ENCODE results near the gene ALDOB. TPM values are rescaled to one million over a fixed set of nuclear protein-coding genes. Genes with fewer than 3 reads are reported as not detected.
A peak's percentile ranks its signal among the peaks of the same experiment; 100 is the strongest.

The ALDOB gene
- total and polyA plus RNA-seq, 2 of the 13 experiments (the other 11 are each of a cell fraction or from before 2014, with no cell fraction given): 0.29 to 0.97 TPM

GRCh38 chr9:101433229-101433628, 2.3 kb downstream of the ALDOB start (continued):
- TF ChIP-seq, protein P1, sequence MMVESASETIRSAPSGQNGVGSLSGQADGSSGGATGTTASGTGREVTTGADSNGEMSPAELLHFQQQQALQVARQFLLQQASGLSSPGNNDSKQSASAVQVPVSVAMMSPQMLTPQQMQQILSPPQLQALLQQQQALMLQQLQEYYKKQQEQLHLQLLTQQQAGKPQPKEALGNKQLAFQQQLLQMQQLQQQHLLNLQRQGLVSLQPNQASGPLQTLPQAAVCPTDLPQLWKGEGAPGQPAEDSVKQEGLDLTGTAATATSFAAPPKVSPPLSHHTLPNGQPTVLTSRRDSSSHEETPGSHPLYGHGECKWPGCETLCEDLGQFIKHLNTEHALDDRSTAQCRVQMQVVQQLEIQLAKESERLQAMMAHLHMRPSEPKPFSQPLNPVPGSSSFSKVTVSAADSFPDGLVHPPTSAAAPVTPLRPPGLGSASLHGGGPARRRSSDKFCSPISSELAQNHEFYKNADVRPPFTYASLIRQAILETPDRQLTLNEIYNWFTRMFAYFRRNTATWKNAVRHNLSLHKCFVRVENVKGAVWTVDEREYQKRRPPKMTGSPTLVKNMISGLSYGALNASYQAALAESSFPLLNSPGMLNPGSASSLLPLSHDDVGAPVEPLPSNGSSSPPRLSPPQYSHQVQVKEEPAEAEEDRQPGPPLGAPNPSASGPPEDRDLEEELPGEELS (CRISPR knock-in tag; IDR thresholded peaks at IDR 0.05): peak; percentile 94
- TF ChIP-seq SIN3A (IDR thresholded peaks at IDR 0.05; ENCODE audit: borderline replicate concordance, low read depth, low read length) (no peak), ZNF839 (CRISPR knock-in tag; IDR thresholded peaks at IDR 0.05; ENCODE audit: borderline replicate concordance) (no peak), NR2C2 (CRISPR knock-in tag; IDR thresholded peaks at IDR 0.05; ENCODE audit: borderline replicate concordance) (peak; percentile 76), KDM4B (CRISPR knock-in tag; IDR thresholded peaks at IDR 0.05) (no peak), HMGXB3 (CRISPR knock-in tag; IDR thresholded peaks at IDR 0.05; ENCODE audit: borderline replicate concordance) (peak; percentile 40; the same call in 1 of the 2 replicates), TCF12 (IDR thresholded peaks at IDR 0.05) (no peak), TCF12 (CRISPR knock-in tag; IDR thresholded peaks at IDR 0.05) (no peak), MAFG (CRISPR knock-in tag; IDR thresholded peaks at IDR 0.05) (no peak), SATB2 (CRISPR knock-in tag; IDR thresholded peaks at IDR 0.05) (no peak), ZNF282 (IDR thresholded peaks at IDR 0.05; ENCODE audit: partially characterized antibody) (no peak), RNF2 (conservative IDR thresholded peaks at IDR 0.05; ENCODE audit: low read depth) (no peak), RBAK (CRISPR knock-in tag; IDR thresholded peaks at IDR 0.05) (no peak), ZNF280D (CRISPR knock-in tag; IDR thresholded peaks at IDR 0.05) (no peak), ZSCAN31 (CRISPR knock-in tag; IDR thresholded peaks at IDR 0.05; ENCODE audit: low read depth) (no peak), SMYD3 (CRISPR knock-in tag; IDR thresholded peaks at IDR 0.05) (0 out of 2 replicates have a peak, but pooled peaks have one; percentile 30), CEBPB (IDR thresholded peaks at IDR 0.05; ENCODE audit: borderline replicate concordance, low read depth, low read length) (no peak), HOXA3 (CRISPR knock-in tag; IDR thresholded peaks at IDR 0.05) (peak; percentile 65; the same call in 1 of the 2 replicates), NFE2L2 (IDR thresholded peaks at IDR 0.05; ENCODE audit: low read length) (no peak)
- TF ChIP-seq, protein P2, sequence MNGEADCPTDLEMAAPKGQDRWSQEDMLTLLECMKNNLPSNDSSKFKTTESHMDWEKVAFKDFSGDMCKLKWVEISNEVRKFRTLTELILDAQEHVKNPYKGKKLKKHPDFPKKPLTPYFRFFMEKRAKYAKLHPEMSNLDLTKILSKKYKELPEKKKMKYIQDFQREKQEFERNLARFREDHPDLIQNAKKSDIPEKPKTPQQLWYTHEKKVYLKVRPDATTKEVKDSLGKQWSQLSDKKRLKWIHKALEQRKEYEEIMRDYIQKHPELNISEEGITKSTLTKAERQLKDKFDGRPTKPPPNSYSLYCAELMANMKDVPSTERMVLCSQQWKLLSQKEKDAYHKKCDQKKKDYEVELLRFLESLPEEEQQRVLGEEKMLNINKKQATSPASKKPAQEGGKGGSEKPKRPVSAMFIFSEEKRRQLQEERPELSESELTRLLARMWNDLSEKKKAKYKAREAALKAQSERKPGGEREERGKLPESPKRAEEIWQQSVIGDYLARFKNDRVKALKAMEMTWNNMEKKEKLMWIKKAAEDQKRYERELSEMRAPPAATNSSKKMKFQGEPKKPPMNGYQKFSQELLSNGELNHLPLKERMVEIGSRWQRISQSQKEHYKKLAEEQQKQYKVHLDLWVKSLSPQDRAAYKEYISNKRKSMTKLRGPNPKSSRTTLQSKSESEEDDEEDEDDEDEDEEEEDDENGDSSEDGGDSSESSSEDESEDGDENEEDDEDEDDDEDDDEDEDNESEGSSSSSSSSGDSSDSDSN (CRISPR knock-in tag; IDR thresholded peaks at IDR 0.05): no peak
